SU-DHL-6 (cell line): ENCODE results near the gene GGA1.

ENCODE experiments used
- CTCF ChIP-seq: fragments of 200-600 bp; sonication (generic); IDR thresholded peaks from one replicate; pipeline ENCODE4 v1.5.1; 2017; ENCODE audit warnings: antibody characterized with exemption, mild to moderate bottlenecking, low read length, moderate library complexity; ENCODE audit not compliant: insufficient read depth, poor library complexity, severe bottlenecking
- EZH2phosphoT487 ChIP-seq: fragments of 200-600 bp; sonication (generic), shearing (Covaris generic); conservative IDR thresholded peaks from 2 replicates; pipeline ENCODE4 v1.6.1; 2018; ENCODE audit warnings: mild to moderate bottlenecking, antibody characterized with exemption, low read length, moderate library complexity, mixed read lengths

- TF ChIP-seq CTCF (no peak), EZH2phosphoT487 (no peak)
Observed at GRCh38 chr22:37568012-37568411, 40.6 kb upstream of the GGA1 start.
